Measurements from ENCODE around the gene RP9. TPM values are rescaled to one million over a fixed set of nuclear protein-coding genes. Genes with fewer than 3 reads are reported as not detected.

Gene RP9
- total and polyA plus RNA-seq, 2 of the 13 experiments (the other 11 are each of a cell fraction or from before 2014, with no cell fraction given): 14.2 to 18.6 TPM

DNA sequence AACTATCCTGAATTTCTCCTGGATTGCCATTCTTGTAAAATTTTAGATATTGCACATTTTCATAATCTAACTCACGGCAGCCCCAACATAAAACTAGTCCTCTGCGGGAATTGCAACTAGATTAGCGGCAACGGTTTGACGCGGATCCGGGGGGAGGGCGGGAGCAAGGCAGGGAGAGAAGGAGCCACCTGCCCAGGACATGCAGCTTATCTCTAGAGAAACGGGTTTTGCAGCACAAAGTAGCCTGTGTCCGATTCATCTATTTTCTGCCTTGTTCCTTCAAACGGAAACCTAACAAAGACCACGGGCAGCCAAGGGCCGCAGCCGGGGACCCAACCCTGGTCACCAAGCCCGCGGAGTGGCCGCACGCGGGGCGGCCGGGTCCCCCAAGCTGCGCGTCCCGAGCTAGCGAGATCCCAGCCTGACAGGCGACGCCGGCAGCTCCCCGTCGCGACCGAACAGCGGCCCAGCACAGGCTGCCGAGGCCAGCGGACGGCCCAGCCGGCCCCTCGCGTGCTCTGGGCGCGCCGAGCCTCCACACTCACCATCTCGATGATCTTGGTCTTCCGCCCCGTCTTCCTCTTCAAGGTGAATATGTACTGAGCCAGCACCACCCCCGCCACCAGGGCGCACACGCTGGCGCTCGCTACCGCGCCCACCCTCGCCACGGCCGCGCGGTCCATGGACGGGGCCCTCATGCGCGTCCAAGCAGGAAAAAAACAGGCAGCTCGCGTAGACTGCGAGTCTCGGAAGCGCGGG is 47.0 kb downstream of the RP9 start, which contains the start of gene NT5C3A (continued):
- TF ChIP-seq ARID5B (CRISPR knock-in tag; IDR thresholded peaks at IDR 0.05) (peak; percentile 25; the same call in 1 of the 2 replicates), NCOA2 (CRISPR knock-in tag; IDR thresholded peaks at IDR 0.05) (no peak), ZNF446 (CRISPR knock-in tag; IDR thresholded peaks at IDR 0.05) (0 out of 2 replicates have a peak, but pooled peaks have one; percentile 42), ZMYM3 (CRISPR knock-in tag; IDR thresholded peaks at IDR 0.05) (no peak), MAFG (CRISPR knock-in tag; IDR thresholded peaks at IDR 0.05) (no peak), XBP1 (CRISPR knock-in tag; IDR thresholded peaks at IDR 0.05) (no peak), SNAI1 (CRISPR knock-in tag; IDR thresholded peaks at IDR 0.05; ENCODE audit: borderline replicate concordance) (no peak), CBFB (CRISPR knock-in tag; IDR thresholded peaks at IDR 0.05) (no peak; the same call in 1 of the 2 replicates), ZFP41 (CRISPR knock-in tag; IDR thresholded peaks at IDR 0.05; ENCODE audit: borderline replicate concordance) (no peak), ESRRA (CRISPR knock-in tag; IDR thresholded peaks at IDR 0.05; ENCODE audit: low read depth) (no peak), GPN1 (CRISPR knock-in tag; IDR thresholded peaks at IDR 0.05; ENCODE audit: borderline replicate concordance) (no peak), ZNF20 (CRISPR knock-in tag; IDR thresholded peaks at IDR 0.05) (no peak), NCOR1 (IDR thresholded peaks at IDR 0.05; ENCODE audit: borderline replicate concordance, low read length) (no peak), ZBTB8A (CRISPR knock-in tag; IDR thresholded peaks at IDR 0.05; ENCODE audit: borderline replicate concordance, low read depth) (no peak), NBN (conservative IDR thresholded peaks at IDR 0.05) (no peak), ZNF616 (CRISPR knock-in tag; IDR thresholded peaks at IDR 0.05; ENCODE audit: low read depth) (no peak; the same call in 1 of the 2 replicates), ZNF546 (CRISPR knock-in tag; conservative IDR thresholded peaks at IDR 0.05) (no peak; the same call in 1 of the 2 replicates), PHF8 (CRISPR knock-in tag; IDR thresholded peaks at IDR 0.05) (peak; percentile 94), HOXA9 (CRISPR knock-in tag; IDR thresholded peaks at IDR 0.05; ENCODE audit: borderline replicate concordance) (no peak), ZNF260 (CRISPR knock-in tag; IDR thresholded peaks at IDR 0.05; ENCODE audit: borderline replicate concordance, low read depth) (no peak), NR1H2 (CRISPR knock-in tag; IDR thresholded peaks at IDR 0.05; ENCODE audit: borderline replicate concordance, low read depth) (0 out of 2 replicates have a peak, but pooled peaks have one; percentile 15)
- TF ChIP-seq, protein P1, sequence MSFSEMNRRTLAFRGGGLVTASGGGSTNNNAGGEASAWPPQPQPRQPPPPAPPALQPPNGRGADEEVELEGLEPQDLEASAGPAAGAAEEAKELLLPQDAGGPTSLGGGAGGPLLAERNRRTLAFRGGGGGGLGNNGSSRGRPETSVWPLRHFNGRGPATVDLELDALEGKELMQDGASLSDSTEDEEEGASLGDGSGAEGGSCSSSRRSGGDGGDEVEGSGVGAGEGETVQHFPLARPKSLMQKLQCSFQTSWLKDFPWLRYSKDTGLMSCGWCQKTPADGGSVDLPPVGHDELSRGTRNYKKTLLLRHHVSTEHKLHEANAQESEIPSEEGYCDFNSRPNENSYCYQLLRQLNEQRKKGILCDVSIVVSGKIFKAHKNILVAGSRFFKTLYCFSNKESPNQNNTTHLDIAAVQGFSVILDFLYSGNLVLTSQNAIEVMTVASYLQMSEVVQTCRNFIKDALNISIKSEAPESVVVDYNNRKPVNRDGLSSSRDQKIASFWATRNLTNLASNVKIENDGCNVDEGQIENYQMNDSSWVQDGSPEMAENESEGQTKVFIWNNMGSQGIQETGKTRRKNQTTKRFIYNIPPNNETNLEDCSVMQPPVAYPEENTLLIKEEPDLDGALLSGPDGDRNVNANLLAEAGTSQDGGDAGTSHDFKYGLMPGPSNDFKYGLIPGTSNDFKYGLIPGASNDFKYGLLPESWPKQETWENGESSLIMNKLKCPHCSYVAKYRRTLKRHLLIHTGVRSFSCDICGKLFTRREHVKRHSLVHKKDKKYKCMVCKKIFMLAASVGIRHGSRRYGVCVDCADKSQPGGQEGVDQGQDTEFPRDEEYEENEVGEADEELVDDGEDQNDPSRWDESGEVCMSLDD (CRISPR knock-in tag; IDR thresholded peaks at IDR 0.05; ENCODE audit: borderline replicate concordance): 0 out of 2 replicates have a peak, but pooled peaks have one; percentile 58
